GM21576 (cell line): Measurements from ENCODE around the gene KMT2D.

Experiments used
- ATAC-seq: cut with Tn5 transposase; IDR thresholded peaks from one replicate; pipeline ENCODE4 v1.9.1; 2021; ENCODE audit warnings: mild to moderate bottlenecking, moderate library complexity; ENCODE audit not compliant: unreplicated experiment

Gene KMT2D

DNA sequence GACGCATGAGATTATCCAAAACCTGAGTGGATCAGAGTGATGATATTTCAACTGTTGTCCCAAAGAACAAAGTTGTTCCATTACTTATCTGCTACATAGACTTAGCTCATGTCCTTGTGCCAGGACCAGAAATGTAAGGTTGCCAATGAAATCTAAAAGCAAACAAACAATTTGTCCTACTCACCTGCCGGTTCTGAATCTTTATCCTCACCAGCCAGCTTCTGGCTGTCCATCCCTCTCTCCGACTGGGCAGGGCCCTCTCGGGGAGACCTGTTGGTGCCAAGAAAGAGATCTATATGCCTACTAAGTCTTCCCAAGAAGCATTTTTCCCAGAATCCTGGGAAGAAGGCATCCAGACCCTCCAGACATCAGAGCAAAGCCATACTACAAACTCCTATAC is 5.5 kb downstream of the KMT2D start:
- no peak for ATAC-seq

DNA sequence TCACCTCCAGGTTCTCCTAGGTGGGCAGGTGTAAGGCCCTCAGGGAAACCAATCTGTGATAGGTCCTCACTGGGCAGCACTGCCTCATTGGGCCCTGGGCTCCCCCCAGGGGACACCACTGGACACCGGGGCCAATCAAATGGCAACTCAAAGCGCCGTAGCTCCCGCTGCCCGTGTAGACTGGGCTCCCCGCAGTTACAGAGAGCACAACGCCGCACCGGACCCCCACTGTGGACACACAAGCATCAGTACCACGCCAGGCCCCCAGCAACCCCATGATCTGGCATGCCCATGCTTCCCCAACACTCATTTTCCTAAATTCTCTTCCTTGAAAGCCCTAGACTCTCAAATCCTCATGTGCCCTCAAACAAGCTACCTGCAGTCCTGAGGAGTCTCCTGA is 6.1 kb downstream of the KMT2D start:
- ATAC-seq, result no peak

DNA sequence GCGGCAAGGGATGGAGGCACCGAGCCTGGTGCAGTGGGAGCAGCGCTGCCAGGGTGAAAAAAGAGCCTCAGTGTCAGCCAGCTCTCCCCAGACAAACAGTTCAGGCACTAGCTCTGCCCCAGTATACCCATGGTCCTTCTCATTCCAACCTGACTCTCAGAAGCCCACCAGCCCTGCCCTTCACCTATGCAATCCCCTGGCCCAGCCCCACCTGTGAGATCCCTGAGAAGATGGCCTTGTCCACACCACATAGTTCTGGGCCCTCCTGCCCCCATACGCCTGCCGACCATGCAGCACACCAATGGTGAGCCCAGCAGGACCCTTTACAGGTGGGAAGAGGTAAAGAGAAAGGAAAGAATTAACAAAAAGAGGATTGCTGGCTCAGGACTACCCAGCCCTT is 6.5 kb downstream of the KMT2D start:
- ATAC-seq, result no peak

DNA sequence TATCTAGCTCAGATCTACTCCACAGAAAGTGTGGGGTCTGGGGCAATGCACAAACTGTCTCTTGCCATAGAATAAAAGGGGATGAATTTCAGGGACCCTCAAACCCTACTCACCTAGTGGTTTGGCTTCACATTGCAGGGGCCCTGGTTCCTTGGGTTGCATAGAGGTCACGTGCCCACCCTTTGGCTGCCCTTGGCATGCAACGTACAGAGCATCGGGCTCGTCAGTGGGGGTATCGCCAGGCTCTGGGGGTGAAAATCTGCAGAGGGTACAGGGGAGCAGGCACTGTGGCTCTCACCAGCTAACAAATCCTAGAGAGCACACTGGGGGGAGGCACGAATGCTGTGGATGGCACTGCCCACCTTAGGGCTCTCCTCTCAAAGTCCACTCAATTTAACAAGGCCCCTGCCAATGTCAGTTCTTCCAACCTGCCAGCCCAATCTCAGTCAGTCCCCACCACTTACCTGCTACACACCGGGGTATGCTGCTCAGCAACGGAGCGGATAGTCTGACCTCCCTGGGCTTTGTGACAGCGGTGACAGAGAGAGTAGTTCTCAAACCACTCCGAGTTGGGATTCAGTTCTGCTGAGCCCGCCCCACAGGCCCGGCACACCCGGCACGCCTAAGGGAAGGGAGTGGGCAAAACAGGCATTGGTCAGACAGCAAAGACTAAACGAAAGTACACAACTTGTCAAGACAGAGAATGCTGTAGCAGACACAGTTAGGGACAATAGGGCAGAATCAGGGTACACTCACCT is 8.0 kb downstream of the KMT2D start:
- ATAC-seq, result no peak

DNA sequence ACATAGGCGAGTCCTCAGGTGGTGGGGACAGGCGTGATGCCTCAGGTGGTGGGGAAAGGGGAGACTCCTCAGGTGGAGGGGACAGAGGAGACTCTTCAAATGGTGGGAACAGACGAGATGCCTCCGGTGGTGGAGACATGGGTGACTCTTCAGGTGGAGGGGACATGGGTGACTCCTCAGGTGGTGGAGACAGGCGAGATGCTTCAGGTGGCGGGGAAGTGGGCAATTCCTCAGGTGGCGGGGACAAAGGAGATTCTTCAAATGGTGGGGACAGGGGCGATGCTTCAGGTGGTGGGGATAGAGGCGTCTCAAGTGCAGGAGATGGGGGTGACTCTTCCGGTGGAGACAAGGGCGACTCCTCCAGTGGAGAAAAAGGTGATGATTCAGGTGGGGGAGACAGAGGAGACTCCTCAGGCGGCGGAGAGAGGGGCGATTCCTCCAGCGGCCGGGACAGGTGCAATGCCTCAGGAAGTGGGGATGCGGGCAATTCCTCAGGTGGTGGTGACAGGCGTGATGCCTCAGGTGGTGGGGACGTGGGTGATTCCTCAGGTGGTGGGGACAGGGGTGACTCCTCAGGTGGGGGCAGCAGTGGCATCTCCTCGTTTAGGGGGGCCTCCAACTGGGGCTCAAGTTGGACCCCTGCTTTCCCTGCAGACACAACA is 8.7 kb downstream of the KMT2D start:
- ATAC-seq, result no peak

DNA sequence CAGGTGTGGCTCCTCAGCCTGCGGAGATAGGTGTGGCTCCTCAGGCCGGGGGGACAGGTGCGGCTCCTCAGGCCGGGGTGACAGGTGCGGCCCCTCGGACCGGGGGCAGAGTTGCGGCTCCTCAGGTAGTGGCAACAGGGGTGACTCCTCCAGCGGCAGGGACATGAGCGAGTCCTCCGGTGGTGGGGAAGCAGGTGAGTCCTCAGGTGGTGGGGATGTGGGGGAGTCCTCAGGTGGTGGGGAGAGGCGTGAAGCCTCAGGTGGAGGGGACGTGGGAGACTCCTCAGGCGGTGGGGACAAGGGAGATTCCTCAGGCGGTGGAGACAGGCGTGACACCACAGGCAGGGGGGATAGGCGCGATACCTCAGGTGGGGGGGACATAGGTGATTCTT is 9.2 kb downstream of the KMT2D start:
- ATAC-seq, result no peak

DNA sequence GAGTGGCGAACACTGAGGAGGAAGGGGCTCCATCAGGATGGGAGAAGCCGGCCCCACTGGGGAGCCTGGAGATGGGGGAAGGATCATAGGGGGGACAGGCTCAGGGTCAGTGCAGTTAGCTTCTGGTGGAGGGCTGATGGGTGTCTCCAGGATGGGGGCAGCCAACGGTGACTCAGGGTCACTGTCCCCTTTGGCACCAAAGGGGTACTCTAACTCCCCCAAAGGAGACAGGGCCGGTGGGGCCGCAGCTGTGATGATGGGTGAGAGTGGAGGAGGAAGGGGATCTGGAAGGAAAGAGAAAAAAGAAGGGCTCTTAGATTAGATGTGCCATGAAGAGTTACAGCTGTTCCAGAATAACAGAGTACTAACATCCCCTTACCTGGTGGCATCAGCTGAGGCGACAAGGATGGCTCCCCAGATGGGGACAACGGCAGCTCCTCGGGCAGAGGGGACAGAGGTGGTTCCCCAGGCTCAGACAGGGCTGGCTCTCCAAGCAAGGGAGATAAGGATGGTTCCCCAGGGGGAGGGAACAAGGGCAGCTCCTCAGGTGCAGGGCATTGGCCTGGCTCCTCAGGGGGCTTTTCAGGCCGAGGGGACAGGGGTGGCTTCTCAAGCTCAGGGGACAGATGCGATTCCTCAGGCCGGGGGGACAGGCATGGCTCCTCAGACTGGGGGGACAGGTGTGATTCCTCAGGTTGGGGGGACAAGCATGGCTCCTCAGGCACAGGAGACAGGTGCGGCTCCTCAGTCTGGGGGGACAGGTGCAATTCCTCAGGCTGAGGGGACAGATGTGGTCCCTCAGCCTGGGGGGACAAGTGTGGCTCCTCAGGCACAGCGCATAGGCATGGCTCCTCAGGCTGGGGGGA is 9.9 kb downstream of the KMT2D start:
- ATAC-seq, result no peak

DNA sequence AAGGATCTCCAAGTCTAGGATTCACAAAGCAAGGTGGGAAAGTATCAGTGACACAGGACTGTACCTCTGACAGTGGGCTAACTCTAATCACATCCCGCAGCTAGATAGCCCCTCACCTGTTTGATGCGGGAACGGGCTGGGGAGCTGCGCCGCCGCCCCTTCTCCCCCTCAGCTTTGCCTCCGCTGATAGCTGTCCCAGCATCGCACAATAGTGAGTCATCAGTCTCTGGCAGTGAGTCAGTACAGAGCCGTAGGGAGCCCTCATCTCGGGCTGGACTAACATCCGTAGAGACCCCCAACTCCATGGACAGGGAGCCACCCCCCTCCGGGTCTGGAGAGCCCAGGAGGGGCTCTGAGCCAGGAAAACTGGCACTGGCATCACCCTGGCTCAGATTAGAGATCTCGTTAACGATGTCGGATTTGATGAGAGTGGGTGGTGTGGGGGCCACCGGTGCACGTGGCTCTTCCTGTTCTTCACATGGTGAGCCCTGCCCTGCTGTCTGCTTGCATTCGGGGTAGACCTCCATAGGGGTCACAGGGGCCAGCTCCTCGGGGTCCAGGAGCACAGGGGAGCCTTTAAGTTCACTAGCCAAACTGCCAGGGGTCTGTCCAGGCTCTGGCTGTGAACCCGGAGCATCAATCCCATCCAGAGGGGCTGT is 10.9 kb downstream of the KMT2D start:
- ATAC-seq, result no peak

DNA sequence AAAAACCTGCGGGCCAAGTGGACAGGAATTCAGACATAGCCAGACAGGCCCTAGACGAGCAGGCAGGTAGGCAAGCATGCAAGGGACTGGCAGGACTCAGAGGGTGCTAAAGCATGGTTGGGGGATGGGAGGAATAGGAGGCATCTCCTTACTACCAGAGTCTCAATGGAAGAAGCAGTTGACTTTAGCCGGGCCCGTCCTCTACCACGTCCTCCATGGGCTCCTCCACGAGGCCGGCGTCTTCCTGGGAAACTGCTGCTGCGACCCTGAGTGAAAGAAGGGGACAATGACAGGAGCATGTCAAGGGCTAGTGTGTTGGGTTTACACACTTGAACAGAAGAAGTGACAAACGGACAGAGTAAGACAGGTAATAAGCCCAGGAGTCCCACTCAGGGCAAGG is 11.6 kb downstream of the KMT2D start:
- no peak for ATAC-seq

DNA sequence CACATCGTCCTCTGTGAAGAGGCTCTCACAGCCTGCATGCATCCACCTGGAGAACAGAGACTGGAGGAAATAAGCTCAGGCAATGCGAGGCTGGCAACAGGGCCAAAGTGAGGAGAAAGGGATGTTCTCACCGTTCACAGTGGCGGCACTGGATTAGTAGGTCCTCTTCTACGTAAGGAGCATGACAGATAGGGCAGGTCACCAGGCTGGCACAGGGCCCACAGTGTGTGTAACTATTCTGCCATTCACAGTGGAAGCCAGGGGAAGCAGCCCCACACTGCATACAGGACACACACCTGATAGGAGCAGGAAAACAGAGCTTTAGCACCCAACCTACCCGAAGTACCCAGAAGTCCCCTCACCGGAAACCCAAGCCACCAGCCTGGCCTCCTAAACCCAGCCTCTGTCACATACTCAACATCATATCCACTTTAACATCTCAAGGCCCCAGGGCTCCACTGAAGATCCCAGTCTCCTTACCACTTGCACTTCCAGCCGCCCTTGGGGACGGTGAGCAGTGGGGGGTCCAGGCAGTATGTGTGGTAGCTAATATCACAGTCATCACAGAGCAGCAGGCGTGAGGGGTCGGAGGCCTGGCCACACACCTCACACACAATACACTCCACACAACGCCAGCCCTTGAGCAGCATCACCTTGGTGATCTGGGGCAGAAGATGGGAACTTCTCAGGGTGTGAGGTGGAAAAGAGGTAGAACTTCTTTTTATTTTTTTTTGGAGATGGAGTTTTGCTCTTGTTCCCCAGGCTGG is 14.3 kb downstream of the KMT2D start:
- no peak for ATAC-seq

DNA sequence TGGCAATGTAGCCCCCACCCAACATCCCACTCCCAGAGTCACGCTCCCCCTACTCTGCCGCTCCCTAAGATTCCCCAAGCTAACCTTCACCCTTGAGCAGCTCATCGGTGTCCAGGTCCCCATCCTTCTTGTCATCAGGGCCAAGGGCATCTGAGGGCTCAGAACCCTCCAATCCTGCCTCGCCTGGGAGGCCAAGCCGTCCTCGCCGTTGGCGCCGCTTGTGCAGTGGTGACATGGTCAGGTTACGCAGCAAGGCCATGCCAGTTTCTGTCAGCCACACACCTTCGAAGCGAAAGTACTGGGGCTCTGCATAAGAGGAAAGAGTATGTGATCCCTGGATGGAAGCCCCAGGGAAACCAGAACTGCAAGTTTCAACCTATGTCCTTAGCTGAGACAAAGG is 15.9 kb downstream of the KMT2D start:
- ATAC-seq, result no peak

DNA sequence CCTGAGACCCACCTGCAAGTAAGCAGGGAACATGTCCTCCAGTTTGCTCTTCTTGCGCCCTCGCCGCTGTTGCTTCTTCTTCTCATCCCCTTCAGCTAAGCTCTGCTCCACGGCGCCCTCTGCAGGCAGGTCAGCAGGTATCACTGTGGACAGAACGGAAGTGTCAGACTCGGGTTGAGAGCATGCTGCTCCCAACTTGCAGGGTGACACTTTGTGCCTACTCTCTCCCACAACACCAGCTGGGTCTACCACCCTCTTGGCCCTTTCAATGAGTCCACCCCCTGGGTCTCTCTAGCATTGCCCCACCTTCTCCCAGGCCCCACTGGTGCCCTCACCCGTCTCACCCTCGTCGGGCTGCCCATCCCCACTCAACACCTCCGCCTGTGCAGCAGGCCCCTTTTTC is 16.7 kb downstream of the KMT2D start:
- ATAC-seq, result no peak

DNA sequence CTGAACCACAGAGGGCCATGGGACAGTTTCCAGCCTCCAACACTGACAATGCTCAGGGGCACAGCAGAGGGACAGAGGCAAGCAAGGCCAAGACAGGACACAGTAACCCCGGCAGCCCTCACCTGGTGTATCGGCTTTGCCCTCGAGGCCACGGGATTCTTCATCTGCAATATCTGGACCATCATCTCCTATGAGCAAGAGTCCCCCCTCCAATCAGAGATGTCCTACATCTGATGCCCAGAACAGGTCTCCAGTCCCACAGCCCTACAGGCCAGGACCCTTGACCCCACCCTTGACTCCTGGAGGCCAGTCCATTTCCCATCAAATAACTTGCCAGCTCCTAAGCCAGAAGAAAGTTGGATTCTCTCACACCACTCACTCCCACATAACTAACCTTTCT is 17.4 kb downstream of the KMT2D start:
- no peak for ATAC-seq

DNA sequence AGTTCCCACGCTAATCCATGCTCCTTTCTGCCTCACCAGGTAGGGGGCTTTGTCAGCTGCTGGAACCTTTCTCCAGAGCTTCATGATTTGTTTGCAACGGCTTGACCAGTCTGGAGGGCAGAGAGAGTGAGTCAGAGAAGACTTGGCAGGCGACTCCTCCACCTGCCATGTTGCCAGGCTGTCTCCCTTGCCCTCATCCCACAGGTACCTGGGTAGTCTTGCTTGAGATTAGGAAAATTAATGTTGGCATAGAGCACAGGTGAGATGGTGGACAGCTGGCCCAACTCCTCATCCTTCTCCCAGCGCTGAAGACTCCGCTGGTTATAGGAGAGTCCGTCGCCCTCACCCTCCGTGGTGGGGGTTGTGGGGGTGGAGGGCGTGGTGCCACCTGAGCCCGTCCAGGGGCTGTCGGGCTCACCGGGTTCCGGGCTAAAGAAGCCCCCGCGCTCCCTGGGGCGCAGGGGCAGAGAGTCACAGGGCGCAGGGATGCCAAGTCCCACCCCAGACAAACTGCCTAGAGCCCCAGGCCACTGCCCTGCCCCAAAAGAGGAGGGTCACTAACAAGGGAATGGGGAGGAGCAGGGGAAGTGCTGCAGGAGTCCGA is 18.6 kb downstream of the KMT2D start:
- no peak for ATAC-seq

DNA sequence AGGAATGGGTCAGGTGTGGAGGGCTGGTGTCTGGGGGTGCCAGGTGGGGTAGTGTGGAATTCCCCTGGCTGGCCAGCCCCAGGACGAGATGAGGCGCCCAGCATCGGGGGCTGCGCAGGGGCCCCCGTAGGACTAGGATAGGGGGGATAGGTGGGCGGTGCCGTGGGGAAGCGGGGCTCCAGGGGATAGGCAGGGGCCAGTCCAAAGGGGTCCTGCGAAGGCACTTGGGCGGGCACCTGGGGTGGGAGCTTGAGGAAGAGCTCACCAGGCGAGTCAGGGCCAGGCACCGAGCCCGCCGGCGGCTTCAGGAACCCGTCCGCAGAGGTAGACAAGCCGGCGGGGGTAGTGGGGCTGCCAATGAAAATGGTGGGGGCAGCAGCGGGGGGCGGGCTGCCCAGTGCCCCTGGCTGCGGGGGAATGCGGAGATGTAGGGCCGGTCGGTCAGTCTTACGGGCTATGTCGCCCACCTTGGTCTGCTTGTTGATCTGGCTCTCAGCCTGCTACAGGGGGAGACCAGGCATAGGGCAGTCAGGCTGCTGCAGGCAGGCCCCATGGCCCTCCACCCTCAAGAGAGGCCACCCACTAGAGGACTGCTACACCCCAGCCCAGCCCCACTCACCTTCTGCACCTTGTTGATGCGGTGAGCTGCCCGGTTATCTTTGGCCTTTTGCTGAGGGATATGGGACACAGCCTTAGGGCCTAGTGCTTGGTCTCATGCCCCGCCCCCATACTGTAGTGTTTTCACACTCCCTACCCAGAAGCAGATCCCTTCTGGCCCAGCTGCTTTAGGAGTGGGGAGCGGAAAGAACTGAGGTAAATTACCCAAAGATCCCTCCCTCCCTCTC is 19.3 kb downstream of the KMT2D start:
- no peak for ATAC-seq

DNA sequence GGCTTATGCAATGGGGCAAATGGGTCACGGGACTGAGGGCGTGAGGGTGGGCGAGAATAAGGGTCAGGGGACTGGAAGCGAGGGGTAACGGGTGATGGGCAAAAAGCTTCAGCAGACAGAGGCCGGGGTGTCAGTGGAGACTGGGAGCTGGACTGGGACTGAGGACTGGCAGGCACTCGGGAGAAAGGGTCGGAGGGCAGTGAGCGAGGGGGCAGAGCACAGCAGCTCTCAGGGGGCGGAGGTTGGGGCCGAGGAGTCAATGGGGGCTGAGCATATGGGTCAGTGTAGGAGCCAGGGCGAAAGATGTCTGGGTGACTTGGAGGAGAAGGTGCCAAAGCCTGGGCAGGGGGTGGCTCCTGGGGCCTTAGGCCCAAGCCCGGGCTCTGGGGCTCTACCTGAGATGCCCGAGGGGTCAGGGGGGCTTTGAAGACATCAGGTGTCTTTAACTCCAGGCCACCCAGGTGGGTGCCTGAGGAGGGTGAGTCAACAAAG is 20.2 kb downstream of the KMT2D start:
- ATAC-seq, result no peak

DNA sequence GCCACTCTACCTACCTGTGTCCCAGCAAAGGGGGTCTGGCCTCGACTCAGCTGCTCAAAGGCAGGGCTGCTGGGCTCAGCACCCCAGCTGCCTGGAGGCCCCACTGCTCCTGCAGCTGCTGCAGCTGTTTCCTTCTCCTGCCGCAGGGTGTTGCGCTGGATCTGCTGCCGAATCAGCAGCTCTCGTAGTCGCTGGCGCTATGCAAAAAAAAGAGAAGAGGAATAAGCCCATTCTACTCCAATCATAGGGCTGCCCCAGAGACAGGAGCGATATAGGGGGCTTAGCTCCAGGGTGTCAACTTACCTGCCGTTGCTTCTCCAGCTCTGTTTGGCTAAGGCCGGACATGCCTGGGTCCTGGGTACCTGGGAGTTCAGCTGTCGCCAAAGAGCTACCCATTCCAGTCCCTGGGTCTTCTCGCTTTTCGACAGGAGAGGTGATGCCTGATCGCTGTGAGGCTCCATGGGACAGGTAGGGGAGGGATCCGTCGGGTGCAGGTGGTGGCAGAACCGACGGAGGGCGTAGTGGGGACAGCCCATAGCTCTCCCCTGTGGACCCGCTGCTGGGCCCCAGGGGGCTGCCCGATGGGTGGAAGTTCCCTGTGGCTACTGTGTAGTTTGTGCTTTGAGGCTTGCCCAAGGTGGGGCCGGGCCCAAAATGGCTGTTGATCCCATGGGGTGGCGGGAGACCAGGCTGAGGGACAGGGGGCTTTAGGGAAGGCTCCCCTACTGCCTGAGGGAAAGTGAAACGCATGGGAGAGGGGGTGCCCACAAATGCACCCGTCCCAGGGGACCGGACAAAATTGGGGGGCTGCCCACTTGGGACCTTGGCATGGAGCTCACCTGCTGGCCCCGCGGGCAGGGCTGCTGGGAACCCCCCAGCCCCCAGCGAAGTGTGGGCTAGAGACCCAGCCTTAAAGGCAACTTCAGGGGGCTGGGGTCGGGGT is 20.9 kb downstream of the KMT2D start:
- no peak for ATAC-seq
